Neural progenitor cell (in vitro differentiated cells): Measurements from ENCODE around the gene RAB42.
"Not testable (repeated sequence)": the region's sequence is repeated elsewhere in the genome, so short reads cannot be mapped to it uniquely, and the experiment has no call there.

Experiments used
- EZH2 ChIP-seq: fragments of 200-600 bp; sonication (generic); IDR thresholded peaks from 2 replicates; pipeline ENCODE4 v1.6.1; 2017; ENCODE audit warnings: antibody characterized with exemption, mild to moderate bottlenecking, moderate library complexity
- EZH2phosphoT487 ChIP-seq: fragments of 200-600 bp; sonication (generic); IDR thresholded peaks from 2 replicates; pipeline ENCODE4 v1.6.1; 2017; ENCODE audit warnings: antibody characterized with exemption
- TF ChIP-seq, protein P1 (sequence below): fragments of 200-600 bp; sonication (generic); IDR thresholded peaks from 2 replicates; pipeline ENCODE4 v1.5.1; 2017; ENCODE audit warnings: antibody characterized with exemption, mild to moderate bottlenecking

DNA sequence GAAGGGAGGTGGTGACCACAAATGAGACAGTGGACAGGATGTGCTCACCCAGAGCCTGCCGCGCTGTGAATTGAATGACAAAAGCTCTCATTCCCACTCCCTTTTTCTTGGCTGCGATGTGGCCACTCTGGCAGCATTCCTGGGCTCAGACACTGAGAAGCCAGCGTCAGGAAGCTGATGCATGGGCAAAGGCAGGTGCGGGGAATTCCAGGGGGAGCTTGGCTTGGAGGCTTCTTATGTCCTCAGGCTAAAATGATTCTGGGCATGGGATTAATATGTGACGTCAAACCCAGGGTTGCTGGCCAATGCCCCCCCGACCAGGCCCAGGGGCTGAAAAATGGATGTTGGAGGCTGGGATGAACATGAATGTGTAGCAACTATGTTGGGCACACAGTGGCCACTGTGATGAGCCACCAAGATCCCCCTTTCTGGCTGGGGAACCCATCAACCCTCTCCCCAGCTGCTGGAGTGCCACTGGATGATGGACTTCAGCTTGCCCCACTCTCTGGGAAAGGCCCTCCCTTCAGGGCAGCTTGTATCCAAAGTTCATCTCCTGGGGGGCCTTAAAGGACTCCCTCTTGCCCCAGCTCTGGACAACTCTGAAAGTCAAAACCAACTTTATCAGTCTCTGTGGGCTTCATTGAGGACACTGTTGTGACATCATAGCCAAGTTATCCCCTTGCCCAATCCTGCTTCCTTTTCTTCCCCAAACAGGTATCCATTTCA, 2.8 kb downstream of the RAB42 start:
- TF ChIP-seq, protein P1, sequence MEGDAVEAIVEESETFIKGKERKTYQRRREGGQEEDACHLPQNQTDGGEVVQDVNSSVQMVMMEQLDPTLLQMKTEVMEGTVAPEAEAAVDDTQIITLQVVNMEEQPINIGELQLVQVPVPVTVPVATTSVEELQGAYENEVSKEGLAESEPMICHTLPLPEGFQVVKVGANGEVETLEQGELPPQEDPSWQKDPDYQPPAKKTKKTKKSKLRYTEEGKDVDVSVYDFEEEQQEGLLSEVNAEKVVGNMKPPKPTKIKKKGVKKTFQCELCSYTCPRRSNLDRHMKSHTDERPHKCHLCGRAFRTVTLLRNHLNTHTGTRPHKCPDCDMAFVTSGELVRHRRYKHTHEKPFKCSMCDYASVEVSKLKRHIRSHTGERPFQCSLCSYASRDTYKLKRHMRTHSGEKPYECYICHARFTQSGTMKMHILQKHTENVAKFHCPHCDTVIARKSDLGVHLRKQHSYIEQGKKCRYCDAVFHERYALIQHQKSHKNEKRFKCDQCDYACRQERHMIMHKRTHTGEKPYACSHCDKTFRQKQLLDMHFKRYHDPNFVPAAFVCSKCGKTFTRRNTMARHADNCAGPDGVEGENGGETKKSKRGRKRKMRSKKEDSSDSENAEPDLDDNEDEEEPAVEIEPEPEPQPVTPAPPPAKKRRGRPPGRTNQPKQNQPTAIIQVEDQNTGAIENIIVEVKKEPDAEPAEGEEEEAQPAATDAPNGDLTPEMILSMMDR = not testable (repeated sequence)
- TF ChIP-seq EZH2, EZH2phosphoT487: not testable (repeated sequence)
